HG03469 (cell line): ENCODE data around the gene FXN.
"Not testable (repeated sequence)": the region's sequence is repeated elsewhere in the genome, so short reads cannot be mapped to it uniquely, and the experiment has no call there.

Experiments
- ATAC-seq: cut with Tn5 transposase; IDR thresholded peaks from one replicate; pipeline ENCODE4 v1.9.1; 2021; ENCODE audit warnings: mild to moderate bottlenecking, moderate library complexity, moderate number of reproducible peaks; ENCODE audit not compliant: unreplicated experiment

Gene FXN

GRCh38 chr9:69035438-69036308, at the start of gene FXN:
Gene FXN, plus strand, starts transcription at chr9:69035752. Its CDS starts 31 bp downstream, at chr9:69035783.
- peak; percentile 88 for ATAC-seq

GRCh38 chr9:68986949-68987348, 48.6 kb upstream of the FXN start:
- ATAC-seq = not testable (repeated sequence)

GRCh38 chr9:68991457-68991856, 44.1 kb upstream of the FXN start:
- ATAC-seq = no peak

- no peak for ATAC-seq
Measured at GRCh38 chr9:68995776-68996175, 39.8 kb upstream of the FXN start.

GRCh38 chr9:68996462-68996861, 39.1 kb upstream of the FXN start:
- ATAC-seq = no peak

- ATAC-seq = no peak
Measured at GRCh38 chr9:68997666-68998065, 37.9 kb upstream of the FXN start.

- no peak for ATAC-seq
Measured at GRCh38 chr9:68998385-68998784, 37.2 kb upstream of the FXN start.

GRCh38 chr9:68998812-68999211, 36.7 kb upstream of the FXN start:
- no peak for ATAC-seq

GRCh38 chr9:68999393-69000105, 36.0 kb upstream of the FXN start:
- peak; percentile 73 for ATAC-seq

- no peak for ATAC-seq
Measured at GRCh38 chr9:69001921-69002320, 33.6 kb upstream of the FXN start.

GRCh38 chr9:69003051-69003450, 32.5 kb upstream of the FXN start:
- ATAC-seq = no peak

GRCh38 chr9:69004836-69005235, 30.7 kb upstream of the FXN start:
- no peak for ATAC-seq

- no peak for ATAC-seq
Measured at GRCh38 chr9:69009708-69010107, 25.8 kb upstream of the FXN start.

GRCh38 chr9:69012696-69013381, 22.7 kb upstream of the FXN start:
- no peak for ATAC-seq

- ATAC-seq = no peak
Measured at GRCh38 chr9:69013382-69013727, 22.2 kb upstream of the FXN start.

GRCh38 chr9:69014013-69014412, 21.5 kb upstream of the FXN start, which contains the start of gene PRKACG:
Gene PRKACG, minus strand, starts transcription at chr9:69014113. Its CDS starts 21 bp downstream, at chr9:69014092.
- no peak for ATAC-seq

- ATAC-seq = no peak
Measured at GRCh38 chr9:69016191-69017096, 19.1 kb upstream of the FXN start.

GRCh38 chr9:69018737-69019136, 16.8 kb upstream of the FXN start:
- ATAC-seq = no peak

GRCh38 chr9:69019808-69020207, 15.7 kb upstream of the FXN start:
- ATAC-seq = no peak

- no peak for ATAC-seq
Measured at GRCh38 chr9:69020301-69021145, 15.0 kb upstream of the FXN start.
